Measurements from ENCODE around the gene HRG.

GRCh38 chr3:186637686-186638085, 28.1 kb upstream of the HRG start:
- TF ChIP-seq CTCF (conservative IDR thresholded peaks at IDR 0.05; ENCODE audit: low read depth, low read length): no peak
- TF ChIP-seq EZH2 (IDR thresholded peaks at IDR 0.05; ENCODE audit: borderline replicate concordance, low read depth, low read length, poor library complexity, severe bottlenecking): no peak
